HEK293 (cell line): ENCODE results near the gene CTAGE1.
A peak's percentile ranks its signal among the peaks of the same experiment; 100 is the strongest.

ENCODE experiments used
- CTCF ChIA-PET: fragments of 350-600 bp; formaldehyde crosslinking; extraction: SDS; loops from one replicate; lab custom pipeline; 2021; ENCODE audit warnings: antibody characterized with exemption; lab: Yijun Ruan, JAX
- POLR2A ChIA-PET: fragments of 300-600 bp; formaldehyde crosslinking; extraction: SDS; loops from one replicate; lab custom pipeline; 2020; ENCODE audit warnings: antibody characterized with exemption, inconsistent platforms; lab: Yijun Ruan, JAX
- H3K27ac ChIP-seq: fragments of 200-500 bp; sonication (Bioruptor generic); 2 replicates; pipeline ENCODE4 v1.5.1; 2014; ENCODE audit warnings: low read depth, low read length, control low read depth, inconsistent platforms; ENCODE audit errors: extremely low read depth
- H3K36me3 ChIP-seq, 2 experiments: fragments of 200-500 bp in 1 of 2; sonication (Bioruptor generic) in 1 of 2; 1 replicate in 1 of 2; 2 replicates in 1 of 2; pipeline ENCODE4 v1.5.1; 2014 to 2017; ENCODE audit warnings: inconsistent platforms in 2 of 2, low read length in 2 of 2; ENCODE audit not compliant: control insufficient read depth in 2 of 2, insufficient read depth in 1 of 2
- H3K4me1 ChIP-seq: fragments of 200-500 bp; sonication (Bioruptor generic); 2 replicates; pipeline ENCODE4 v1.5.1; 2014; ENCODE audit warnings: mild to moderate bottlenecking, low read length, inconsistent platforms; ENCODE audit not compliant: control insufficient read depth, insufficient read depth
- H3K4me3 ChIP-seq: 2 replicates; pipeline ENCODE4 v1.5.1; 2011; ENCODE audit warnings: low read depth, mild to moderate bottlenecking, control low read depth, low read length, moderate library complexity
- H3K9me3 ChIP-seq: fragments of 200-500 bp; sonication (Bioruptor generic); 2 replicates; pipeline ENCODE4 v1.5.1; 2014; ENCODE audit warnings: low read depth, low read length, inconsistent platforms; ENCODE audit not compliant: control insufficient read depth, insufficient read depth
- INSM2 ChIP-seq: fragments of 450-650 bp; formaldehyde crosslinking; IDR thresholded peaks from 2 replicates; pipeline ENCODE4 v1.5.1; 2016; ENCODE audit warnings: missing biosample characterization, missing genetic modification characterization
- MEIS1 ChIP-seq: sonication (generic); formaldehyde crosslinking; IDR thresholded peaks from 2 replicates; pipeline ENCODE4 v1.8.1; 2022; ENCODE audit warnings: missing genetic modification reagents, mild to moderate bottlenecking, borderline replicate concordance
- SP7 ChIP-seq: fragments of 450-650 bp; formaldehyde crosslinking; IDR thresholded peaks from 2 replicates; pipeline ENCODE4 v1.5.1; 2016; ENCODE audit warnings: missing biosample characterization, missing genetic modification characterization
- ZNF133 ChIP-seq: fragments of 450-650 bp; formaldehyde crosslinking; IDR thresholded peaks from 2 replicates; pipeline ENCODE4 v1.5.1; 2016; ENCODE audit warnings: missing biosample characterization, missing genetic modification characterization
- ZNF169 ChIP-seq: fragments of 450-650 bp; formaldehyde crosslinking; IDR thresholded peaks from 2 replicates; pipeline ENCODE4 v1.5.1; 2016; ENCODE audit warnings: missing biosample characterization, missing genetic modification characterization
- ZNF280D ChIP-seq: fragments of 450-650 bp; formaldehyde crosslinking; IDR thresholded peaks from 2 replicates; pipeline ENCODE4 v1.5.1; 2016; ENCODE audit warnings: missing biosample characterization, missing genetic modification characterization
- ZNF335 ChIP-seq: fragments of 450-650 bp; formaldehyde crosslinking; conservative IDR thresholded peaks from 2 replicates; pipeline ENCODE4 v1.5.1; 2016; ENCODE audit warnings: missing biosample characterization, missing genetic modification characterization
- ZNF350 ChIP-seq: fragments of 450-650 bp; formaldehyde crosslinking; IDR thresholded peaks from 2 replicates; pipeline ENCODE4 v1.5.0; 2017; ENCODE audit warnings: missing biosample characterization, mild to moderate bottlenecking, missing genetic modification characterization
- ZNF416 ChIP-seq: fragments of 450-650 bp; formaldehyde crosslinking; IDR thresholded peaks from 2 replicates; pipeline ENCODE4 v1.5.1; 2016; ENCODE audit warnings: missing biosample characterization, missing genetic modification characterization
- ZNF423 ChIP-seq: fragments of 450-650 bp; formaldehyde crosslinking; IDR thresholded peaks from 2 replicates; pipeline ENCODE4 v1.5.1; 2016; ENCODE audit warnings: missing biosample characterization, missing genetic modification characterization
- ZNF501 ChIP-seq: fragments of 450-650 bp; formaldehyde crosslinking; IDR thresholded peaks from 2 replicates; pipeline ENCODE4 v1.5.1; 2016; ENCODE audit warnings: missing biosample characterization, missing genetic modification characterization
- ZNF610 ChIP-seq: fragments of 450-650 bp; formaldehyde crosslinking; IDR thresholded peaks from 2 replicates; pipeline ENCODE4 v1.5.1; 2016; ENCODE audit warnings: missing biosample characterization, missing genetic modification characterization, borderline replicate concordance
- ZNF629 ChIP-seq: fragments of 450-650 bp; formaldehyde crosslinking; IDR thresholded peaks from 2 replicates; pipeline ENCODE4 v1.5.1; 2017; ENCODE audit warnings: missing biosample characterization, missing genetic modification characterization
- ZNF660 ChIP-seq: fragments of 450-650 bp; IDR thresholded peaks from 2 replicates; pipeline ENCODE4 v1.5.1; 2018; ENCODE audit warnings: missing biosample characterization, mild to moderate bottlenecking, missing genetic modification characterization
- ZNF776 ChIP-seq: fragments of 450-650 bp; formaldehyde crosslinking; IDR thresholded peaks from 2 replicates; pipeline ENCODE4 v1.5.0; 2017; ENCODE audit warnings: missing biosample characterization, missing genetic modification characterization, borderline replicate concordance
- ZNF777 ChIP-seq: fragments of 450-650 bp; formaldehyde crosslinking; IDR thresholded peaks from 2 replicates; pipeline ENCODE4 v1.5.1; 2017; ENCODE audit warnings: missing biosample characterization, missing genetic modification characterization, borderline replicate concordance
- ZNF792 ChIP-seq: fragments of 450-650 bp; formaldehyde crosslinking; IDR thresholded peaks from 2 replicates; pipeline ENCODE4 v1.5.1; 2016; ENCODE audit warnings: missing biosample characterization, missing genetic modification characterization
- ZSCAN16 ChIP-seq: fragments of 450-650 bp; formaldehyde crosslinking; IDR thresholded peaks from 2 replicates; pipeline ENCODE4 v1.5.1; 2016; ENCODE audit warnings: missing biosample characterization, missing genetic modification characterization
- ZSCAN30 ChIP-seq: fragments of 450-650 bp; IDR thresholded peaks from 2 replicates; pipeline ENCODE4 v1.5.1; 2018; ENCODE audit warnings: missing biosample characterization, mild to moderate bottlenecking, missing genetic modification characterization, moderate library complexity
- TF ChIP-seq, protein P1 (sequence below): fragments of 450-650 bp; formaldehyde crosslinking; optimal IDR thresholded peaks from 2 replicates; pipeline ENCODE3; 2016; ENCODE audit warnings: missing biosample characterization, mild to moderate bottlenecking, missing genetic modification characterization
- TF ChIP-seq, protein P2 (sequence below): fragments of 450-650 bp; formaldehyde crosslinking; IDR thresholded peaks from 2 replicates; pipeline ENCODE4 v1.5.1; 2016; ENCODE audit warnings: missing biosample characterization, missing genetic modification characterization, borderline replicate concordance
- TF ChIP-seq, protein P3 (sequence below): fragments of 450-650 bp; formaldehyde crosslinking; IDR thresholded peaks from 2 replicates; pipeline ENCODE4 v1.5.1; 2016; ENCODE audit warnings: missing biosample characterization, missing genetic modification characterization

The CTAGE1 gene

GRCh38 chr18:22391407-22392345 lies 26.0 kb downstream of the CTAGE1 start:
- Histone ChIP-seq H3K27ac (no peak overlapping the region), H3K4me3 (no peak overlapping the region), H3K9me3 (no peaks in the 10 kb centered on the region), H3K4me1 (no peaks in the 10 kb centered on the region), H3K36me3 (no peaks in the 10 kb centered on the region)
- POLR2A ChIA-PET, result interaction anchor here (0.6 to 1.2 kb wide), 2 partner anchors 213 to 221 kb away, joined by 3 to 6 read pairs; no protein-coding TSS in a partner anchor
- CTCF ChIA-PET, result interaction anchor here (0.6 to 1.3 kb wide), 3 partner anchors 14 to 172 kb away, joined by 3 read pairs; no protein-coding TSS in a partner anchor
- no peak for TF ChIP-seq ZNF280D (tag by site-specific recombination)
- TF ChIP-seq, protein P1, sequence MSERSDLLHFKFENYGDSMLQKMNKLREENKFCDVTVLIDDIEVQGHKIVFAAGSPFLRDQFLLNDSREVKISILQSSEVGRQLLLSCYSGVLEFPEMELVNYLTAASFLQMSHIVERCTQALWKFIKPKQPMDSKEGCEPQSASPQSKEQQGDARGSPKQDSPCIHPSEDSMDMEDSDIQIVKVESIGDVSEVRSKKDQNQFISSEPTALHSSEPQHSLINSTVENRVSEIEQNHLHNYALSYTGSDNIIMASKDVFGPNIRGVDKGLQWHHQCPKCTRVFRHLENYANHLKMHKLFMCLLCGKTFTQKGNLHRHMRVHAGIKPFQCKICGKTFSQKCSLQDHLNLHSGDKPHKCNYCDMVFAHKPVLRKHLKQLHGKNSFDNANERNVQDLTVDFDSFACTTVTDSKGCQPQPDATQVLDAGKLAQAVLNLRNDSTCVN, result no peak
- no peak for TF ChIP-seq ZNF792 (tag by site-specific recombination)
- TF ChIP-seq, protein P2, sequence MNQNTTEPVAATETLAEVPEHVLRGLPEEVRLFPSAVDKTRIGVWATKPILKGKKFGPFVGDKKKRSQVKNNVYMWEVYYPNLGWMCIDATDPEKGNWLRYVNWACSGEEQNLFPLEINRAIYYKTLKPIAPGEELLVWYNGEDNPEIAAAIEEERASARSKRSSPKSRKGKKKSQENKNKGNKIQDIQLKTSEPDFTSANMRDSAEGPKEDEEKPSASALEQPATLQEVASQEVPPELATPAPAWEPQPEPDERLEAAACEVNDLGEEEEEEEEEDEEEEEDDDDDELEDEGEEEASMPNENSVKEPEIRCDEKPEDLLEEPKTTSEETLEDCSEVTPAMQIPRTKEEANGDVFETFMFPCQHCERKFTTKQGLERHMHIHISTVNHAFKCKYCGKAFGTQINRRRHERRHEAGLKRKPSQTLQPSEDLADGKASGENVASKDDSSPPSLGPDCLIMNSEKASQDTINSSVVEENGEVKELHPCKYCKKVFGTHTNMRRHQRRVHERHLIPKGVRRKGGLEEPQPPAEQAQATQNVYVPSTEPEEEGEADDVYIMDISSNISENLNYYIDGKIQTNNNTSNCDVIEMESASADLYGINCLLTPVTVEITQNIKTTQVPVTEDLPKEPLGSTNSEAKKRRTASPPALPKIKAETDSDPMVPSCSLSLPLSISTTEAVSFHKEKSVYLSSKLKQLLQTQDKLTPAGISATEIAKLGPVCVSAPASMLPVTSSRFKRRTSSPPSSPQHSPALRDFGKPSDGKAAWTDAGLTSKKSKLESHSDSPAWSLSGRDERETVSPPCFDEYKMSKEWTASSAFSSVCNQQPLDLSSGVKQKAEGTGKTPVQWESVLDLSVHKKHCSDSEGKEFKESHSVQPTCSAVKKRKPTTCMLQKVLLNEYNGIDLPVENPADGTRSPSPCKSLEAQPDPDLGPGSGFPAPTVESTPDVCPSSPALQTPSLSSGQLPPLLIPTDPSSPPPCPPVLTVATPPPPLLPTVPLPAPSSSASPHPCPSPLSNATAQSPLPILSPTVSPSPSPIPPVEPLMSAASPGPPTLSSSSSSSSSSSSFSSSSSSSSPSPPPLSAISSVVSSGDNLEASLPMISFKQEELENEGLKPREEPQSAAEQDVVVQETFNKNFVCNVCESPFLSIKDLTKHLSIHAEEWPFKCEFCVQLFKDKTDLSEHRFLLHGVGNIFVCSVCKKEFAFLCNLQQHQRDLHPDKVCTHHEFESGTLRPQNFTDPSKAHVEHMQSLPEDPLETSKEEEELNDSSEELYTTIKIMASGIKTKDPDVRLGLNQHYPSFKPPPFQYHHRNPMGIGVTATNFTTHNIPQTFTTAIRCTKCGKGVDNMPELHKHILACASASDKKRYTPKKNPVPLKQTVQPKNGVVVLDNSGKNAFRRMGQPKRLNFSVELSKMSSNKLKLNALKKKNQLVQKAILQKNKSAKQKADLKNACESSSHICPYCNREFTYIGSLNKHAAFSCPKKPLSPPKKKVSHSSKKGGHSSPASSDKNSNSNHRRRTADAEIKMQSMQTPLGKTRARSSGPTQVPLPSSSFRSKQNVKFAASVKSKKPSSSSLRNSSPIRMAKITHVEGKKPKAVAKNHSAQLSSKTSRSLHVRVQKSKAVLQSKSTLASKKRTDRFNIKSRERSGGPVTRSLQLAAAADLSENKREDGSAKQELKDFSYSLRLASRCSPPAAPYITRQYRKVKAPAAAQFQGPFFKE, result no peak
- TF ChIP-seq ZNF335, result peak; percentile 32; the same call in 1 of the 2 replicates
- TF ChIP-seq ZNF416, result no peak
- no peak for TF ChIP-seq ZNF501 (tag by site-specific recombination)
- TF ChIP-seq ZNF423, result no peak
- TF ChIP-seq ZNF133 (tag by site-specific recombination), result no peak
- no peak for TF ChIP-seq ZSCAN16
- no peak for TF ChIP-seq INSM2 (tag by site-specific recombination)
- TF ChIP-seq ZNF350 (tag by site-specific recombination), result no peak
- TF ChIP-seq ZNF169 (tag by site-specific recombination), result no peak
- no peak for TF ChIP-seq MEIS1
- TF ChIP-seq ZNF660 (tag by site-specific recombination), result 0 out of 2 replicates have a peak, but pooled peaks have one; percentile 18
- TF ChIP-seq ZNF777, result no peak
- no peak for TF ChIP-seq ZNF776
- TF ChIP-seq, protein P3, sequence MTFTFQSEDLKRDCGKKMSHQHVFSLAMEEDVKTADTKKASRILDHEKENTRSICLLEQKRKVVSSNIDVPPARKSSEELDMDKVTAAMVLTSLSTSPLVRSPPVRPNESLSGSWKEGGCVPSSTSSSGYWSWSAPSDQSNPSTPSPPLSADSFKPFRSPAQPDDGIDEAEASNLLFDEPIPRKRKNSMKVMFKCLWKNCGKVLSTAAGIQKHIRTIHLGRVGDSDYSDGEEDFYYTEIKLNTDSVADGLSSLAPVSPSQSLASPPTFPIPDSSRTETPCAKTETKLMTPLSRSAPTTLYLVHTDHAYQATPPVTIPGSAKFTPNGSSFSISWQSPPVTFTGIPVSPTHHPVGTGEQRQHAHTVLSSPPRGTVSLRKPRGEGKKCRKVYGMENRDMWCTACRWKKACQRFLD (tag by site-specific recombination), result no peak
- TF ChIP-seq ZNF629 (tag by site-specific recombination), result peak; percentile 49; the same call in 1 of the 2 replicates
- TF ChIP-seq SP7, result 0 out of 2 replicates have a peak, but pooled peaks have one; percentile 45
- no peak for TF ChIP-seq ZNF610 (tag by site-specific recombination)
- TF ChIP-seq ZSCAN30 (tag by site-specific recombination), result no peak
